Nephron progenitor cell (in vitro differentiated cells): Measurements from ENCODE around the gene NBEAL2.

ENCODE experiments used
- DNase-seq: peaks from one replicate; pipeline ENCODE4 v3.0.0; 2021
- H3K27ac Mint-ChIP-seq: 2 replicates; pipeline ENCODE4 v1.8.0; 2021; ENCODE audit warnings: mild to moderate bottlenecking, moderate library complexity, mixed read lengths
- H3K27me3 Mint-ChIP-seq: 2 replicates; pipeline ENCODE4 v1.8.0; 2021; ENCODE audit warnings: mild to moderate bottlenecking, low read depth, mixed read lengths; ENCODE audit not compliant: poor library complexity
- H3K36me3 Mint-ChIP-seq: 2 replicates; pipeline ENCODE4 v1.8.0; 2021; ENCODE audit warnings: low read depth, mixed read lengths
- H3K4me1 Mint-ChIP-seq: 2 replicates; pipeline ENCODE4 v1.8.0; 2021; ENCODE audit warnings: mixed read lengths
- H3K4me3 Mint-ChIP-seq: 2 replicates; pipeline ENCODE4 v1.8.0; 2021; ENCODE audit warnings: mild to moderate bottlenecking, moderate library complexity, mixed read lengths
- H3K9me3 Mint-ChIP-seq: 2 replicates; pipeline ENCODE4 v1.8.0; 2021; ENCODE audit warnings: mild to moderate bottlenecking, moderate library complexity, mixed read lengths
- TF ChIP-seq, protein P1 (sequence below): fragments of 200-600 bp; sonication (generic); IDR thresholded peaks from 2 replicates; pipeline ENCODE4 v1.5.0; 2021; ENCODE audit warnings: antibody characterized with exemption

The NBEAL2 gene

GRCh38 chr3:47003461-47004368 is 24.2 kb downstream of the NBEAL2 start:
- peaks cover 2% of the 10 kb centered on the region for H3K4me1 Mint-ChIP-seq
- no peaks in the 10 kb centered on the region for H3K36me3 Mint-ChIP-seq
- H3K4me3 Mint-ChIP-seq: no peak overlapping the region
- no peak overlapping the region for H3K27ac Mint-ChIP-seq
- TF ChIP-seq, protein P1, sequence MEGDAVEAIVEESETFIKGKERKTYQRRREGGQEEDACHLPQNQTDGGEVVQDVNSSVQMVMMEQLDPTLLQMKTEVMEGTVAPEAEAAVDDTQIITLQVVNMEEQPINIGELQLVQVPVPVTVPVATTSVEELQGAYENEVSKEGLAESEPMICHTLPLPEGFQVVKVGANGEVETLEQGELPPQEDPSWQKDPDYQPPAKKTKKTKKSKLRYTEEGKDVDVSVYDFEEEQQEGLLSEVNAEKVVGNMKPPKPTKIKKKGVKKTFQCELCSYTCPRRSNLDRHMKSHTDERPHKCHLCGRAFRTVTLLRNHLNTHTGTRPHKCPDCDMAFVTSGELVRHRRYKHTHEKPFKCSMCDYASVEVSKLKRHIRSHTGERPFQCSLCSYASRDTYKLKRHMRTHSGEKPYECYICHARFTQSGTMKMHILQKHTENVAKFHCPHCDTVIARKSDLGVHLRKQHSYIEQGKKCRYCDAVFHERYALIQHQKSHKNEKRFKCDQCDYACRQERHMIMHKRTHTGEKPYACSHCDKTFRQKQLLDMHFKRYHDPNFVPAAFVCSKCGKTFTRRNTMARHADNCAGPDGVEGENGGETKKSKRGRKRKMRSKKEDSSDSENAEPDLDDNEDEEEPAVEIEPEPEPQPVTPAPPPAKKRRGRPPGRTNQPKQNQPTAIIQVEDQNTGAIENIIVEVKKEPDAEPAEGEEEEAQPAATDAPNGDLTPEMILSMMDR: no peak
- no peak for DNase-seq
- H3K9me3 Mint-ChIP-seq: no peaks in the 10 kb centered on the region
- peaks cover 6% of the 10 kb centered on the region for H3K27me3 Mint-ChIP-seq

DNA sequence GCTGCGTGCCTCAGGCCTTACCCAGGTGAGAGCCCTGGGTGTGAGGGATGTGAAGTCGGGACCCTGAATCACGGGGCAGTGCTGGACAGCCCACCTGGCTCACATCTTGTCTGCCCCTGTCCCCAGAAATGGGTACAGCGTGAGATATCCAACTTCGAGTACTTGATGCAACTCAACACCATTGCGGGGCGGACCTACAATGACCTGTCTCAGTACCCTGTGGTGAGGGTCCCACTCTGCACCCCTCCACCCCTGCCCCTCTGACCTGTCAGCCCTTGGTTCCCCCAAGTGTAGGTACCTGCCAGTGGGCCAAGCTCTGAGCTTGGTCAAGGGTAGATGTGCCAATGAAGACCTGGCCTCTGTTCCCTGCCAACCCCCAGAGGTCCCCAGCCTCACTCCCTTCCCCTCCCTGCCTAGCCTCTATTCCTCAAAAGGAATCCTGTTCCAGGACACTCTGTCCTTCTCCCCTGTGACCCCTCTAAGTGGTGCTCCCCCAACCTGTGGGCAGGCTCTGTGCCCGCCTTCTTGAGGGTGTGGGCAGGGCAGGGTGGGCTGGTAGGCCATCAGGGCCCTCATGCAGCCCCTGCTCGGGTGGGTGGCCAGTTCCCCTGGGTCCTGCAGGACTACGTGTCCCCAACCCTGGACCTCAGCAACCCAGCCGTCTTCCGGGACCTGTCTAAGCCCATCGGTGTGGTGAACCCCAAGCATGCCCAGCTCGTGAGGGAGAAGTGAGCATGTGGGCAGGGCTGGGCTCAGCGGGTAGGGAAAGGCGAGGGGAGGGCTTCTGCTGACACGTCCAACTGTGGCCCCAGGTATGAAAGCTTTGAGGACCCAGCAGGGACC is 25.1 kb downstream of the NBEAL2 start:
- Mint-ChIP-seq H3K9me3 (no peaks in the 10 kb centered on the region), H3K27ac (no peak overlapping the region), H3K36me3 (no peaks in the 10 kb centered on the region), H3K4me3 (no peak overlapping the region), H3K4me1 (no peaks in the 10 kb centered on the region), H3K27me3 (peaks cover 6% of the 10 kb centered on the region)
- TF ChIP-seq, protein P1: no peak
- no peak for DNase-seq

DNA sequence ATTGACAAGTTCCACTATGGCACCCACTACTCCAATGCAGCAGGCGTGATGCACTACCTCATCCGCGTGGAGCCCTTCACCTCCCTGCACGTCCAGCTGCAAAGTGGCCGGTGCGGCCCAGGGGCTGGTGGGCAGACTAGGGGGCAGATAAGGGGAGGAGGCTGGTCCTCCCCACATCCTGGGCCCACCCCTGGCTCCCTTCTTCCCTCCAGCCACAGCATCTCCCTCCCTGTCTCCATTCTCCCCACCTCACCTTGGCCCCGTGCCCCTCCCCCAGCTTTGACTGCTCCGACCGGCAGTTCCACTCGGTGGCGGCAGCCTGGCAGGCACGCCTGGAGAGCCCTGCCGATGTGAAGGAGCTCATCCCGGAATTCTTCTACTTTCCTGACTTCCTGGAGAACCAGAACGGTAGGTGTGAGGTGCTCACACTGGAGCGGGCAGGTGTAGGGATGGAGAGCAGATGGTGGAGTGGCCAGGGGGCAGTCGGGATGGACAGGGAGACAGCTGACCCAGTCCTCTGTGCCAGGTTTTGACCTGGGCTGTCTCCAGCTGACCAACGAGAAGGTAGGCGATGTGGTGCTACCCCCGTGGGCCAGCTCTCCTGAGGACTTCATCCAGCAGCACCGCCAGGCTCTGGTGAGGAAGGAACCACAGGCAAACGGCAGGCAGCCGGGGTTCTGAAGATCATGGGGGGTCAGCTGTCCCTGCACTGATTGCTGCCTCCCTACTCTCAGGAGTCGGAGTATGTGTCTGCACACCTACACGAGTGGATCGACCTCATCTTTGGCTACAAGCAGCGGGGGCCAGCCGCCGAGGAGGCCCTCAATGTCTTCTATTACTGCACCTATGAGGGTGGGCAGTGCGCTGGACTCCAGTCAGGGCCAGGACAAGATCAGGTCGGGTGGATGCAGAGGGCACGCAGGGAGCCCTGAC is 26.0 kb downstream of the NBEAL2 start:
- Mint-ChIP-seq H3K4me3 (no peak overlapping the region), H3K36me3 (no peaks in the 10 kb centered on the region), H3K9me3 (no peaks in the 10 kb centered on the region), H3K4me1 (peaks cover 6% of the 10 kb centered on the region), H3K27me3 (peaks cover 6% of the 10 kb centered on the region), H3K27ac (no peak overlapping the region)
- no peak for DNase-seq
- TF ChIP-seq, protein P1: no peak

DNA sequence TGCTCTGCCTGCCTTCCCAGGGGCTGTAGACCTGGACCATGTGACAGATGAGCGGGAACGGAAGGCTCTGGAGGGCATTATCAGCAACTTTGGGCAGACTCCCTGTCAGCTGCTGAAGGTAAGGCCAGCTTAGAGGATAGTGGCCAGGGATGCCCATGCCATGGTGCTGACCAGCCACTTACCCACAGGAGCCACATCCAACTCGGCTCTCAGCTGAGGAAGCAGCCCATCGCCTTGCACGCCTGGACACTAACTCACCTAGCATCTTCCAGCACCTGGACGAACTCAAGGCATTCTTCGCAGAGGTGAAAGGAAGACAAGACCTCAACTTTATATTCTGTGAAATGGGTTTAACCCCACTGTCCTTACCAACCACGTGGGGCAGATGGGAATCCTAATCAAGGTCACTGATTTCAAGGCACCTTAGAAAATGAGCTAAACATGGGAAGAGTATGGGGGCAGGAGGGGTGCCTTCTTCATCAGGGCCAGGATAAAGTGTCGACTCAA is 26.7 kb downstream of the NBEAL2 start:
- Mint-ChIP-seq H3K27me3 (peaks cover 6% of the 10 kb centered on the region), H3K4me1 (peaks cover 6% of the 10 kb centered on the region), H3K4me3 (no peak overlapping the region), H3K36me3 (no peaks in the 10 kb centered on the region), H3K9me3 (no peaks in the 10 kb centered on the region), H3K27ac (no peak overlapping the region)
- no peak for DNase-seq
- TF ChIP-seq, protein P1: no peak

GRCh38 chr3:47007001-47007400 is 27.5 kb downstream of the NBEAL2 start:
- peaks cover 6% of the 10 kb centered on the region for H3K27me3 Mint-ChIP-seq
- H3K4me1 Mint-ChIP-seq: peaks cover 6% of the 10 kb centered on the region
- H3K9me3 Mint-ChIP-seq: no peaks in the 10 kb centered on the region
- TF ChIP-seq, protein P1: no peak
- no peak overlapping the region for H3K27ac Mint-ChIP-seq
- DNase-seq: no peak
- H3K4me3 Mint-ChIP-seq: no peak overlapping the region
- no peaks in the 10 kb centered on the region for H3K36me3 Mint-ChIP-seq
